ENCODE measurements around the gene APPL2. TPM values are rescaled to one million over a fixed set of nuclear protein-coding genes. Genes with fewer than 3 reads are reported as not detected.

APPL2 gene
- total RNA-seq, 1 donor from 2014 or later = 30.9 TPM

DNA sequence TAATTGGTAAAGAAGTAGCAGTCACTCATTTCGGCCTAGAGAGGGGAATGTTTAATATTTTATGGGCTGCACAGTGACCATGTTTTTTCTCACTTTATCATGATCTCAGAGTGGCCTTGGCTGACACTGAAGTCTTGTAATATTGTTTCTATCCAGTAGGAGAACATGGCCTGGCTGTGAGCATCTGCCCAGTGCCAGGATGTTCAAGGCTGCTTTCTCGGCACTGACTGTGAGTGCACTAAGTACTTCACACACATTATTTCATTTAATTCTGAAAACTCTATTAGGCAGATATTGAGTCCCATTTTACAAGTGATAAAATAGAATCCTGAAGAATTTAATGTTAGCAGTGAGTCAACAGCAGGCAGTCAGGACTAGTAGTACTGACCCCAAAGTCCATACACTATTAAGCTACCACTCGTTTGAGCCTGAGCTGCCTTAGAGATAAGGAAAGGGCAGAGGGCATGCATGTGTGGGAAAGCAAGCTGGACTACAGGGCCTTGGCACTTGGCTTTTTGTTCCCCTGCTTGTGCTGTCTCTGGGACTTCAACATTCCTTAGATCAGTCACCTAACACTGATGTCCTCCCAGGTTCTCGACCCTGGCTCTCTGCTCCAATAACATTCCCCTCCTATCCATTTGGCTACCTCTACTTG is 42.2 kb upstream of the APPL2 start:
- H3K27me3 ChIP-seq = peaks cover 4% of the 10 kb centered on the region
- H3K27ac ChIP-seq = no peak overlapping the region
- H3K4me1 ChIP-seq = no peaks in the 10 kb centered on the region
- DNase-seq (no peak), ATAC-seq (no peak)
- no peak overlapping the region for H3K4me3 ChIP-seq
- no peaks in the 10 kb centered on the region for H3K36me3 ChIP-seq
- no peaks in the 10 kb centered on the region for H3K9me3 ChIP-seq
- peak; percentile 22 for TF ChIP-seq CTCF (IDR thresholded peaks at IDR 0.05)
- intact Hi-C loops (cut with DNase I) = no loop called here

- Histone ChIP-seq H3K27ac (no peak overlapping the region), H3K4me3 (no peak overlapping the region)
Measured at GRCh38 chr12:105275997-105276733, 40.2 kb upstream of the APPL2 start.

DNA sequence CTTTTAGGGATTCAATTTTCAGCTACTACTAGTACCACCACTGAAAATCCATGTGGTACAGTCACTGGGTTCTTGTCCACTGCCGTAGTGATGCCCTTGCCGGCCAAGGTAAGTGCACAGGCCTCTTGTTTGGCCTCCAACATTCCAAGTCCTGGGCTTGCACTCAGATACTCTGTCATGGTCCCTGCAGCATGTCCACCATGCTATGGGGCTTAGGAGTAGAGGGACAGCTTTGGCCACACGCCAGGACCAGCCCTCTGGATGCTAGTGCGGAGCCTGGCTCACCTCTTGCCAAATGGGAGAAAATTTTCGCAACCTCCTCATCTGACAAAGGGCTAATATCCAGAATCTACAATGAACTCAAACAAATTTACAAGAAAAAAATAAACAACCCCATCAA is 38.6 kb upstream of the APPL2 start:
- H3K36me3 ChIP-seq = no peaks in the 10 kb centered on the region
- no peak overlapping the region for H3K27ac ChIP-seq
- intact Hi-C loops (cut with DNase I) = no loop called here
- no peaks in the 10 kb centered on the region for H3K4me1 ChIP-seq
- ATAC-seq (no peak), DNase-seq (no peak)
- no peak overlapping the region for H3K4me3 ChIP-seq
- no peaks in the 10 kb centered on the region for H3K9me3 ChIP-seq
- TF ChIP-seq CTCF (IDR thresholded peaks at IDR 0.05) = no peak
- no peaks in the 10 kb centered on the region for H3K27me3 ChIP-seq

More at GRCh38 chr12:105275997-105276733, 40.2 kb upstream of the APPL2 start:
- Histone ChIP-seq H3K27me3 (no peaks in the 10 kb centered on the region), H3K9me3 (no peaks in the 10 kb centered on the region), H3K36me3 (no peaks in the 10 kb centered on the region), H3K4me1 (no peaks in the 10 kb centered on the region)
- no peak for DNase-seq
- intact Hi-C loops (cut with DNase I) = no loop called here
- no peak for TF ChIP-seq CTCF (IDR thresholded peaks at IDR 0.05)
- no peak for ATAC-seq

DNA sequence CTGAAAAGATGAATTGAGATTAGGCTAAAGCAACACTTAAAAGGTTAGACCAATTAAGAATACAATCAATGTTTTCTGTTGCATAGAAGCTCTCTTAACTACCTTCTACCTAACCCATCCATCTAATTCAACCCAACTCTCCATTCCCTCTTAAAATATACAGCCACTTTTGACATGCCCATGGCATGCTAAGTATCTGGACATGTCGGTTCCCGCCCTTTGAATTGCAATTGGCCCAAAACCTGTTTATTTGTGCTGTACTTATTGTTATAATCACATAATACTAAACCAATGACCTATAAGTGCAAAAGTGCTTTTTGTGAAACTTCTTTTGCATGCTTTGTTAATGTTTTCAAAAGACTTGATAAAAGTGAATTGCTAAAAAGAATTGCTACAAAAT is 37.6 kb upstream of the APPL2 start:
- intact Hi-C loops (cut with DNase I) = no loop called here
- no peak overlapping the region for H3K4me3 ChIP-seq
- no peaks in the 10 kb centered on the region for H3K9me3 ChIP-seq
- H3K27me3 ChIP-seq = no peaks in the 10 kb centered on the region
- no peak for TF ChIP-seq CTCF (IDR thresholded peaks at IDR 0.05)
- no peak overlapping the region for H3K27ac ChIP-seq
- DNase-seq = no peak
- H3K36me3 ChIP-seq = no peaks in the 10 kb centered on the region
- H3K4me1 ChIP-seq = no peaks in the 10 kb centered on the region
- ATAC-seq = no peak

DNA sequence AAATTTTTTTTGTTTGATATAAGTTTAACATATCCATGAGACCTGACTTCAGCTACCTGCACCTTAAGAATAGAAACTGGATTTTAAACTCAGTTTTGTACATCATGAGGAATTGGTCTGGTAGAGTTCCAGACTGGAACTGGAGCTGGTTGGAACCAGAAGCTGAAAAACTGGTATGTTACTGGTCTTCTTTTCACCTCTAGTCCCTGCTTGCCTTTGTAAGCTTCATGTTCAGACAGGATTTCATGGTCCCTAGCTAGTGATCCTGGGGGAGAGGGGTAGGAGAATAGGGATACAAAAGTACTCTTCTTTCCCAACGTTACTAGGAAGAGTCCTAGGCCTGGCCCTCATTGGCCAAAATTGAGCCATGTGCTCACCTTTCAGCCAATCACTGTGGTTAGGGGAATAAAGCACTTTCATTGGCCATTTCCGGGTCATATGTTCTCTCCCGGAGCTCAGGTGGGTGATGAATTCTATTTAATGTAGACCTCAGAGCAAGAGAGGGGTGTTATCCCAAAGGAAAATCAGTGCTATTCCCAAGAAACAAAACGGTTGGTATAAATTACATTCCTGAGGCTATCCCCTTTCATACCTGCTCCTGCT is 36.9 kb upstream of the APPL2 start:
- DNase-seq (no peak), ATAC-seq (no peak)
- no peaks in the 10 kb centered on the region for H3K4me1 ChIP-seq
- H3K4me3 ChIP-seq = no peak overlapping the region
- no peaks in the 10 kb centered on the region for H3K27me3 ChIP-seq
- H3K36me3 ChIP-seq = no peaks in the 10 kb centered on the region
- intact Hi-C loops (cut with DNase I) = no loop called here
- TF ChIP-seq CTCF (IDR thresholded peaks at IDR 0.05) = no peak
- H3K9me3 ChIP-seq = no peaks in the 10 kb centered on the region
- H3K27ac ChIP-seq = no peak overlapping the region
